DLD1 (cell line): ENCODE measurements around the gene TOP1.
"Not testable (repeated sequence)": the region's sequence is repeated elsewhere in the genome, so short reads cannot be mapped to it uniquely, and the experiment has no call there.

Source experiments
- in situ Hi-C: cut with HindIII; loops from 2 replicates; pipeline ENCODE4 v1.10.0; 2017; ENCODE audit warnings: low sequenced_read_pairs

TOP1 gene

DNA sequence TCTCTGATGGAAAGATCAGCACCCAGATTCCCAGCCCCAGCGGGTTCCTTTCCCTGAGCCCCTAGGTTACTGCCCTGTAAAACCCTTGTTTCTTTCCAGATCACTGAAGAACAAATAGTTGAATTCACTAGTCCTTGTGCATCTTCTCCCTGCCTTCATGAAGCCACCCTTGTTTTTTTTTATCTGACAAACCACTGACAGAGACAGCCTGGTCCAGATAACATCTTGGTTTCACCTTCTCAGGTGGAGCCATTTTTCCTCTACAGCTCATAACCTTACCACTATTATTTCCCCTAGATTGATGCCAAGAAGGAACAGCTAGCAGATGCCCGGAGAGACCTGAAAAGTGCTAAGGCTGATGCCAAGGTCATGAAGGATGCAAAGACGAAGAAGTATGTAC, 92.8 kb downstream of the TOP1 start:
- in situ Hi-C loops: loop anchor here (25.0 kb wide), 1 partner anchor 134 kb away; no protein-coding TSS in a partner anchor

DNA sequence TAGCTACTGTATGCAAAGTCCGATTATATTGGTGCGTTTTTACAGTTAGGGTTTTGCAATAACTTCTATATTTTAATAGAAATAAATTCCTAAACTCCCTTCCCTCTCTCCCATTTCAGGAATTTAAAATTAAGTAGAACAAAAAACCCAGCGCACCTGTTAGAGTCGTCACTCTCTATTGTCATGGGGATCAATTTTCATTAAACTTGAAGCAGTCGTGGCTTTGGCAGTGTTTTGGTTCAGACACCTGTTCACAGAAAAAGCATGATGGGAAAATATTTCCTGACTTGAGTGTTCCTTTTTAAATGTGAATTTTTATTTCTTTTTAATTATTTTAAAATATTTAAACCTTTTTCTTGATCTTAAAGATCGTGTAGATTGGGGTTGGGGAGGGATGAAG, 95.0 kb downstream of the TOP1 start:
- in situ Hi-C loops: loop anchor here (25.0 kb wide), 1 partner anchor 136 kb away; no protein-coding TSS in a partner anchor

DNA sequence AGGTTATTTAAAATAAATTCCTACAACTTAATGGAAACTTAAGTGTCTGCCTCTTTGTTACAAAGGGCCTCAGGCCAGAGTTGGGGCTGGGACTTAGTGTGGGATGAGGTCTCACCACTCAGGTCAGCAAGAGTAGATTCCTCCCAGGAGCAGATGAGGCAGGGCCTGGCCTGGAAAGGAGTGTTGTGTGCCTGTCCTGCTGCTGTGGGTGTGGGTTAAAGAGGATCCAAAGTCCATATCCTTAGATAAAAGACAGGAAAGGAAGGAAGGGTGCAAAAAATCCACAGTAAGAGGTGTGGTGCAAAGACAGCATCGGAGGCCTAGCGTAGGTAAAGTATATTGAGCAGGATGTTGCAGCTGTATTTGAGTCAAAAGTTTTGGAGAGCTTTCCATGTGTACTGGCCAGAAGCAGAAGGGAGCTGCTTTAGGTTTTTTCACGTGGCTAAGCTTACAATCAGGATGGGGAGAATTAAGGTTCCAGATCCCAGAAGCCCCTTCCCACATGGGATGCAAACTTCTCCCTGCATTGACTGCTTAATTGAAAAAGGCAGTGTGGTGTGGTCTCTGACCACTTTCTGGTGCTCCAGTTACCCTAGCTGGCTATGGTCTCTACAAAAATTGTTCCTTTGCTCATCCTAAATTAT, 96.0 kb downstream of the TOP1 start:
- in situ Hi-C loops: loop anchor here (25.0 kb wide), 1 partner anchor 137 kb away; no protein-coding TSS in a partner anchor

DNA sequence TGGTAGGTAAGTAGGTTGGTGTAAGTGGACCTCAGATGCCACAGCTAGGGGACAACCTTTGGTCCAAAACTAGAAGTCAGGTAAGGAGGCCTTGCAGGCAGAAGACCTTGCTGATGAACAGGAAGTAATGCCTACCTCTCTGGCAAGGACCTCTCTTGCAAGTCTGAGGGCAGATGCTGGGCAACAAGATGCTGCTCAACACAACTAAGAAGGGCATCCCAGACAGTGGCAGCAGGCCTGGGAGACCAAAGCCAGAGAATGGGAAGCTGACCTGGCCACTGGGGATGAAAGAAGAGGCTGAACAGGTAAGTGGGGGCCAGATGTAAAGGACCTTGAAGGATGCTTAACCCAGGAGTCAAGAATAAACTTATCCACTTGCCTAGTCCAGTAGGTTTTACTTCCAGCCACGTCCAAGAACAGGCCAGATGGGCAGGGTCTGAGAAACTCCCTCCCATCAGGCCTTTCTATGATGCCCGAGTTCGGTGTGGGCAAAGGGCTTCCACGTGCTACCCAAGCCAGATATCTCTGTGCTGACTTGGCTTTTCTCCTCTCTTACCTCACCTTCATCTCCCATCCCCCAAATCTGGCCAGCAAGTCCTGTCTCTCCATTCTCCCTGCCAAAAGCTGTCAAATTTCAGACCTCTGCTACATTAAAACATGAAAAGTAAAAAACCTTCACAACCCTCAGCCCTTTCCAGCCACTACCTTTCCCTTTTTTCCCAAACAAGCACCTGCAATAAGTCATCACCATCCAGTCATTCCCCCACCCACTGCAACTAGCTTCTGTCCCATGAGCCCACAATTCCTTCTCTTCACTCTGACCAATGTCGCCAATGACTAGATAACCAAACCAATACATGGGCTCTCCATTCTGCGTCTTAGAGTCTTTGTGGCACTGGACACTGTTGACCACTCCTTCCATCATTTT, 97.2 kb downstream of the TOP1 start:
- in situ Hi-C loops: no loop called here

DNA sequence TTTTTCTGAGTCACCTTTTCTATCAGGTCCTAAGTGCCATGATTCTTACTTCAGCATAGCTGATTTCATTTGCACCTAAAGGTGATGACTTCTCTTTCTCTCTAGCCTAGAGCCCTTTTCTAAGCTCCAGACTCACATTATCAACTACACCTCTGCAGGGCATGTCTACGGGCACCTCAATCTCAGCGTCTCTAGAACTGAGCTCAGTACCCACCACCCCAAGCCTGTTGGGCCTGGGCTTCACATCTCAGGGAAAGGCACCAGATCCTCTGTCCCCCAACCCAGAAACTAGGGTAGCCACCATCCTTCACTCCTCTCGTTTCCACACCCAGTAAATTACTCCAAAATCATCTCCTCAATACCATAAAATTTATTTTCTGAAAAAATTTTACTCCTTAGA, 98.1 kb downstream of the TOP1 start:
- in situ Hi-C loops: no loop called here

DNA sequence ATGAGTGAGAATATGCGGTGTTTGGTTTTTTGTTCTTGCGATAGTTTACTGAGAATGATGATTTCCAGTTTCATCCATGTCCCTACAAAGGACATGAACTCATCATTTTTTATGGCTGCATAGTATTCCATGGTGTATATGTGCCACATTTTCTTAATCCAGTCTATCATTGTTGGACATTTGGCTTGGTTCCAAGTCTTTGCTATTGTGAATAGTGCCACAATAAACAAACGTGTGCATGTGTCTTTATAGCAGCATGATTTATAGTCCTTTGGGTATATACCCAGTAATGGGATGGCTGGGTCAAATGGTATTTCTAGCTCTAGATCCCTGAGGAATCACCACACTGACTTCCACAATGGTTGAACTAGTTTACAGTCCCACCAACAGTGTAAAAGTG, 99.7 kb downstream of the TOP1 start:
- in situ Hi-C loops: not testable (repeated sequence)

DNA sequence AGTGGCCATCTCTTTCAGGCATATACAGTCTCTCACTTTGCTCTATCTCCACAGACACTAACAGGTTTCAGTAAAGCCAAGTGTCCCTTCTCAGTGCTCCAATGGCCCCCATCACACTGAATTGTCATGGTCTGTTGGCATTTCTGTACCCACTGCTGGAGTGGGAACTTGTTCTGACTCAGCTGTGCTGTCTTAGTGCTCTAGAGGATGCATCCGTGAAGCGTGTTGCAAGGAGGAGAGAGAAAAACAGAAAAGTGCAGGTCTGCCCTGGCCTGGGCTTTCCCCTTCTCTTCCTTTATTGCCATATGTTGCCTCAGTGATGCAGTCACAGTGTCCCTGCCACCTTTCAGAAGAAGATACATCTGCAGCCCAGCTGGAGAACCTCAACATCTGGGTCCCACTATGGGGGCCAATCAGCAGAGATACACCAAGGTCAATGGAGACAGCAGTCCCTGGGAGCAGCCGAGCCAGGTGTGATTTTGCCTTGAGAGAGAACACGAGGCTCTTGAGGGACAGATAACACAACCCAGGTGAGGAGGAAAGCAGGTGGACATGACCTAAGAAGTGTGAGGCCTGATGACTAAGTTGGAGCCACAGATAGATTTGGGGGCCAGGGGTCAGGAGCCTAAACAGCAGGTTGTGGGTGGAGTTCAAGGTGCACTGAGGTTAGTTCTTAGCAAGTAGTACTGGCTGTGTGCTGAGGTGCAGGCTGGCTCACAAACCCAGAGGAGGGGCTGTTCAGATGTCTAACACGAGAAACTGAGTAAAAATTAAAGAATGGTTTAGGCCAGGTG, 103.2 kb downstream of the TOP1 start:
- in situ Hi-C loops: no loop called here

DNA sequence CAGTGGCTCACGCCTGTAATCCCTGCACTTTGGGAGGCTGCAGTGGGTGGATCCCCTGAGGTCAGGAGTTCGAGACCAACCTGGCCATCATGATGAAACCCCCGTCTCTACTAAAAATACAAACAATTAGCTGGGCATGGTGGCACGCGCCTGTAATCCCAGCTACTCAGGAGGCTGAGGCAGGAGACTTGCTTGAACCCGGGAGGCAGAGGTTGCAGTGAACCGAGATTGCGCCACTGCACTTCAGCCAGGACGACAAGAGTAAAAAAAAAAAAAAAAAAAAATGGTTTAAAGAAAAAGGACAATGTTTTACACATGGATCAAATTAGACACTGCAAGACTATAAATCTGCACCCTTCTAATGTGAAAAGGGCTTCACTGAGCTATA, 103.8 kb downstream of the TOP1 start:
- in situ Hi-C loops: not testable (repeated sequence)

DNA sequence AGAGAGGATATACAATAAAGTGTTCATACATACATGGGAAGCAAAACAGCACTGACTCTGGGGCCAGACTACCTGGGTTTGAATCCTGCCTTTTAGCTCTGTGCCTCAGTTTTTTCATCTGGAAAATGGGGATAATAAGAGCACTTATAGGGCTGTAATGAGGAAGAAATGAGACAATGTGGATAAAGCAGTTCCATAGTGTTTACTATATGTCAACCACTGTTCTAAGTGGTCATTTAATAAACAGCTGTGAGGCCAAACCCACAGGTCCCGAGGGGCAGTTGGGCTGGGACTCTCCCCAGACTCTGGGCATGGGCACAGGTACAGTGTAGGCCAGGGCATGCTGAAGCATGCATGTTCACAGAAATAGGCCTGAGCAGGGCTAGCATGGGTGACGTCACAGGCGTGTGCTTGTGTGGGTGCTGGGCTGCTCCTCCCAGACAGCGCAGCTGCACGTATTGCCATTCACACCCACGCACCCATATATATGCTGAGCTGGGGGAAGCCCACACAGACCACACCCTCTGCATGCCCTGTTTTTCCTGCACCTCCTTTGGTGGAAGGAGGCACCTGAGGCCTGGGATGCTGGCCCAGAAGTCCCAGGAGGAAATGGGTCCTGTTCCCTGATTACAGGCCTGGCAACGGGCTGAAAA, 105.2 kb downstream of the TOP1 start:
- in situ Hi-C loops: no loop called here

DNA sequence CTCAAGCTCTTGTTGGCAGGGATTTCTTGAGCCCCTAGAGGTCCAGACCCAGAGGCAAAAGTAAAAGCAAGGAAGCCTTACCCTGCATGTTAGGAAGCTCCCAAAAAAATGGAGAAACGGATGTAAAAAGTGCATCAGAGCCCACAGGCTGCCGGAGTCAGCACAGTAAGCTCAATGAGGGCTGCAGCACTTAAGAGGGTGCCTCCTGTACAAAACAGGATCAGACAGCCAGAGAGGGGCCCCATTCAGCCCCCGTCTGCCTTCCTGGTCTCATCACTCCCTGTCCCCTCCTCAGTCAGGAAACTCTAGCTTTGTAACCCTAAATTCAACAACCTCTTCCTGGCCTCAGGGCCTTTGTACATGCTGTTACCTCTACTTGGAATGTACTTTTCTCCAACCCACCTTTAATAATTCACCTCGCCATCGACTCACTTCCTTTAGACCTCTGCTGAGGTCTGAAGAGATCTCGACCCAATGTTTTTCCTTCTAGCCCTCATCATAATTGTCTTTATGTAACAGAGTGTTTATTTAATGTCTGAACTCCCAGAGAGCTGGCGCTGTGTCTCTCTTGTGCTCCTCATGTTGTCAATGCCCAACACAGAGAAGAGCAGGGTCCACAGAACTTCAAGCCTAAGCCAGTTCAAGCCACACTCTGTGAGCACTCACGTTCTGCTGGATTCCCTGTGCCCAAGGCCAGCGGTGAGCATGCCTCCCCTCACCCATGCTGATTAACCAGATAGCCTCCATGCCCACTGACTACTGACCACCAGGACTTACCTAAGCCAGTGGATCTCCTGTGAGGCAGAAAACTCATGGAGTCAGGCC, 106.0 kb downstream of the TOP1 start:
- in situ Hi-C loops: no loop called here

DNA sequence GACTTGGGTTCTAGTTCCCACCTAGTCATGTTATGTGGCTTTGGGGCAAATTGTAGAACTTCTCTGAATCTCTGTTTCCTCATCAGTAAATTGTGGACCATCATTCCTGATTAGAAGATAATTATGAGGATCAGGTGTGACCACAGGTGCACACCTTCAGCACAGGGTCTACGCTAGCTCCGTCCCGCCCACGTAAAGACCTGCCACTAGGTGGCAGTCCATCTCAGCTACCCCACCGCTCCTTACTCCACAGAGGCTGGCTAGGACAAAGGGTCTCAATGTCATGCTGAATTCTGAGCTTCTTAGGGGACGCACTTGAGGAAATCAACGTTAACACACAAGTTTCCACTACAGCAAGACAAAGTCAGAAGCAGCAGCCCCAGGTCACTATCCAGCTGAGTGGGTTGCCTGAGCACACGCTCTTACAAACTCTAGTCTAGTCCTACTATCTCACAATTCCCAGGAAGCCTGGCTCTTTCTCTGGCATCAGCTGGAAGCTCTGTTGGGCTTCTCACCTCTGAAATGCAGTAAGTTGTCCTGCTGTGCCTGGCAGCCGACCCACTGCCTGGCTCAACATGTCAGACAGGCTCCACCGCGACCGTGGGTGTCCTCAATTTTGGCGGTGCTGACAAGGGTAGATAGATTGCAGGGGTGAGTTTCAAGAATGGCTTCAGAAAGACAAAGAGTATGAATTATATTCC, 106.7 kb downstream of the TOP1 start:
- in situ Hi-C loops: no loop called here

DNA sequence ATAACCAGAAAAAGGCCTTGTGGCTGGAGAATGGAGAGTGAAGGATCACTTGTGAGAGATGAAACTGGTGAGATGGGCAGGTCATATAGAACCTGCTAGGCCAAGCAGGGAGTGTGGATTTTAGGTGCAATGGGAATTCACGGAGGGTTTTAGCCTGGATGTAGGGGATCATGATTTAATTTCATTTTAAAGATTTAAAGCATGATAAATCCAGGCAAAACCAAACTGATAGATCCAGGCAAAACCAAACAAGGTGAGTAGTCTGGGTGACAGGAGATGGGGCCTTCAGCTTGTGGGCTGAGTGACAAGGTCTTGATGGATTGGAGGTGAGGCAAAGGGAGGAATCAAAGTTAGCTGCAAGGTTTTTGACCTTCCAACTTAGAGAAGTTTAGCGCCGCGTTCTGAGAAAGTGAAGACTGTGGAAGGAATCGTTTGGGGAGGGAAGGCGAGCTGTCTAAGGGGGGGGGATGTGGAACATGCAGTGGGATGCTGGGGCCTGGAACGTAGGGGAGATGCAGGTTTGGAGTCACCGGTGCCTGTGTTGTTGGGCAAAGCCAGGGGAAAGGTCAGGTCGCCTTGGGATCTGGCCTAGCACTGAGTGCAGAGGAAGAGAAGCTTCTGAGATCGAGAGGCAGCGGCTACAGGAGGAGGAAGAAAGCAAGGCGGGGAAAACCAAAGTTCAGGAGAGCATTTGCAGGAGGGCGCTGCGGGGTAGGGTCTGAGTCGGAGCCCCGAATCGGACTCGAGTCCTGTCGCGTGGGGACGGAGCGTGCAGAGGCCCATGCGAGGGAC, 107.5 kb downstream of the TOP1 start:
- in situ Hi-C loops: no loop called here

DNA sequence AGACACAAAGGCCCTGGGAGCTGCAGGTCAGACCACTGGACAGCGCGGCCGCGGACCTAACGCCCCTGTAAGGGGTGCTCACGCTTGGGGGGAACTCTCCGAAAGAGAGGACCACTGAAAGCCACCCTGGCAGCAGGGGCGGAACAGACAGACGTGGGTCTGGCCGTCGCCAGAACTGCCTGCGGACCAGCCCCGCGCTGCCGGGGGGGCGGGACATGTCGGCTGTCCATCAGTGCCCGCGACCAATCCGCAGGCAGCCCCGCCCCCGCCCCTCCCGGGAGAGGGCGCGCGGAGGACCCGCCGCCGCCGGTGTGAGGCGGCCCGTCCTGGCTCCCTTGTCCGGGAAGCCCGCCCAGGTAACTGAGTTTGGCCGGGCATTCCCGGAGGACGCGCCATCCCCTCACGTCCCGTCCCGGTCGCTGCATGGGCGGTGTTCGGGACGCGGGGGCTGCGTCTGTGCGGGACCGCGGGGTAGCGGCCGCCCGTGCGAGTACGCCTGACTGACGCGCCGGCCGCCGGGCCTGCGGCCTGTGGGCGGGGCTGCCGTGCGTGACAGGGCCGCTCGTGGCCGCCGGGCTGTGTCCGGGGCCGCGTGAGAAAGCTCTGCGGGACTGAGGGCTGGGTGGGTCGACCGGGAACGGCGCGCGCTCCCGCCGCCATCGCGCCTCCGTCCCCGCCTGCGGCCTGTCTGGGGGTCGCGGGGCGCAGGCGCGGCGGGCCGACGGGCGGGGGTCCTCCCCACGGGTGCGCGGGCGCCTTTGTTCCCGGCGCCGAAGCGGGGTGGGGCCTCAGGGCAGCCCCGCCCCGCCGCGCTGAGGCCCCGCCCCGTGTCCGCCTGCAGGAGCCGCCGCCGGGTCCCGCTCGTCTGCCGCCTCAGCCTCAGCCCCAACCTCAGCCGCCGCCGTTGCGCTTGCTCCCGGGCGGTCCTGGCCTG, 108.3 kb downstream of the TOP1 start, which contains the start of gene PLCG1:
Gene PLCG1 (plus strand): TSS at position 864 of the 934 bp plus-strand sequence. CDS start 99 bp downstream, outside the sequence.
- in situ Hi-C loops: no loop called here

DNA sequence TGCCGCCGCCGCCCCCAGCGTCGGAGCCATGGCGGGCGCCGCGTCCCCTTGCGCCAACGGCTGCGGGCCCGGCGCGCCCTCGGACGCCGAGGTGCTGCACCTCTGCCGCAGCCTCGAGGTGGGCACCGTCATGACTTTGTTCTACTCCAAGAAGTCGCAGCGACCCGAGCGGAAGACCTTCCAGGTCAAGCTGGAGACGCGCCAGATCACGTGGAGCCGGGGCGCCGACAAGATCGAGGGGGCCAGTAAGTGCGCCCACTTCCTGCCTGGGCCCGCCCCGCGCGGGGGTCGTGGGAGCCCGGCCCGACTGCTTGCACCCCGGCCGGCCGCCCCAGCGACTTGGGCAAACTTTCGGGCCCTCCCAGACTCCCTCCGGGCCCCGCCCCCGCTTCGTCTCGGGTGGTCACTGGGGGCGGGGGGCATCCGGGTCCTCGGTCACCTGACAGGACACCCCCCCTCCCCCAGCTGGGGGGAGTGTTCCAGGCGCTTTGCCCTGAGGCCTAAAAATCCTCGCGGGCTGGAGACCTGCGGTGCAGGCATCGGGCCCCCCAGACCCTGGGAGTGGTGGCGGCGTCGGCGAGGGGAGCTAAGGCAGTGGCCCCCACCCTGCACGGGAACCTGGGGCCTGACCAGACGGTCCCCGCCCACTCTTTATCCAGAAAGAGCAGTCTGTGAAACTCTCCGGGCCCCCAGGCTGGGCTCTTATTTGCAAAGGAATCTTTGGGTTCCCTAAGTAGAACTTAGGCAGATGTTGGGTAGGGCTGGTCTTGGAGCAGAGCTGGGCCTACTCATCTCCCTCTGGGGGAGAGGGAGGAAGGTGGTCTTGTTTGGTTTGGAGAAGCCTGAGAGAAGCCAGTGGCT, 109.2 kb downstream of the TOP1 start:
- in situ Hi-C loops: no loop called here

DNA sequence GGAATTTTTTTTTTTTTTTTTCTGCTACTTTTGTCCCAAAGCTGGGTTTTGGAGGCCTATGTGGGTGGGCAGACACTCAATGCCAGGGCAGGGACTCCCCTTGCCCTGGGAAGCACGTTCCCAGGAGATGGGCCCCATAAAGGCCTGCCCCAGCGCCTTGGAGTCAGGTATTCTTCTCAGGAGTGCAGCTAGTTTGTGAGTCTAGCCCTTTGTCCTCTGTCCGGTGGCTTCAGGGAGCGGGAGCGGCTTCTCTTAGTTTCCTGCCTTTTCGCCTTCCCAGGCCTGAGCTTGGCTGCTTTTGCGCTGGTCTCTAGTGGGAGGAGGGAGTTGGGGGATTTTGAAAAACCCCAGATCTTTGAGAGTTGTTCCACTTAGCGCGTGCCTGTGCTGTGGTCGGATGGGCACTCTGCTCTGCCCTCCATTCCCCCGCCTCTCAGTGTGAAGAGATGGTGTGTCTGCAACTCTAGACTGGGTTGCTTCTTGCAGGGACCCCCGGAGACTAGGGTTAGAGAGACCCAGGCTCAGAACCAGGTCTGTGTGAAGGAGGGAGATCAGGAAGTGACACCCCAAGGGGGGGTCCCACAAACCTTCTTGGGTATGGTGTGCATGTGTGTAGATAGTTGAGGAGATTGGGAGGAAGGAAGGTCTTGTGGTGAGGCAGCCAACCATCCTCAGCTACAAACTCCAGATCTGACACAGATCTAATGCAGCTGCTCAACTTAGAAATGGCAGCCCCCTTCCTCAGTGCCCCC, 110.0 kb downstream of the TOP1 start:
- in situ Hi-C loops: no loop called here
